Hepatocyte (in vitro differentiated cells): ENCODE measurements around the gene PRKRIP1. TPM values are rescaled to one million over a fixed set of nuclear protein-coding genes. Genes with fewer than 3 reads are reported as not detected.

ENCODE experiments used
- DNase-seq: peaks from one replicate; pipeline ENCODE4 v3.0.0-alpha.2; 2016; ENCODE audit warnings: low spot score
- H2AFZ ChIP-seq: fragments of 200-600 bp; sonication (generic); 2 replicates; pipeline ENCODE4 v1.6.0; 2016; ENCODE audit warnings: antibody characterized with exemption, mild to moderate bottlenecking
- H3K27ac ChIP-seq: fragments of 200-600 bp; sonication (generic); 2 replicates; pipeline ENCODE4 v1.5.1; 2016; ENCODE audit warnings: mild to moderate bottlenecking
- H3K27me3 ChIP-seq: fragments of 200-600 bp; sonication (generic); 2 replicates; pipeline ENCODE4 v1.6.1; 2016
- H3K36me3 ChIP-seq: fragments of 200-600 bp; sonication (generic); replicated peaks from 2 replicates; pipeline ENCODE4 v1.5.1; 2016; ENCODE audit warnings: low read depth; ENCODE audit not compliant: insufficient read depth
- H3K4me1 ChIP-seq: fragments of 200-600 bp; sonication (generic); 2 replicates; pipeline ENCODE4 v1.5.1; 2016; ENCODE audit warnings: mild to moderate bottlenecking, moderate library complexity; ENCODE audit not compliant: insufficient read depth
- H3K4me2 ChIP-seq: fragments of 200-600 bp; sonication (generic); 2 replicates; pipeline ENCODE4 v1.6.0; 2016
- H3K4me3 ChIP-seq: fragments of 200-600 bp; sonication (generic); 2 replicates; pipeline ENCODE4 v1.5.1; 2016; ENCODE audit warnings: mild to moderate bottlenecking
- H3K79me2 ChIP-seq: fragments of 200-600 bp; sonication (generic); 2 replicates; pipeline ENCODE4 v1.6.0; 2017; ENCODE audit warnings: mild to moderate bottlenecking
- H3K9me2 ChIP-seq: fragments of 200-600 bp; sonication (generic); replicated peaks from 2 replicates; pipeline ENCODE4 v1.6.0; 2017; ENCODE audit warnings: mild to moderate bottlenecking; ENCODE audit not compliant: insufficient read depth
- H3K9me3 ChIP-seq: fragments of 200-600 bp; sonication (generic); 2 replicates; pipeline ENCODE4 v1.5.1; 2016; ENCODE audit warnings: low read depth, mild to moderate bottlenecking
- H4K20me1 ChIP-seq: fragments of 200-600 bp; sonication (generic); 2 replicates; pipeline ENCODE4 v1.6.0; 2016; ENCODE audit warnings: mild to moderate bottlenecking; ENCODE audit not compliant: insufficient read depth, poor library complexity, severe bottlenecking
- CTCF ChIP-seq: fragments of 200-600 bp; sonication (generic); IDR thresholded peaks from 2 replicates; pipeline ENCODE4 v1.5.1; 2016; ENCODE audit warnings: antibody characterized with exemption, mild to moderate bottlenecking; ENCODE audit not compliant: poor library complexity
- EZH2 ChIP-seq: fragments of 200-600 bp; sonication (generic); IDR thresholded peaks from 2 replicates; pipeline ENCODE4 v1.6.1; 2016; ENCODE audit warnings: antibody characterized with exemption, mild to moderate bottlenecking, borderline replicate concordance
- EZH2phosphoT487 ChIP-seq: fragments of 200-600 bp; sonication (generic); IDR thresholded peaks from one replicate; pipeline ENCODE4 v1.6.1; 2018; ENCODE audit warnings: antibody characterized with exemption, mild to moderate bottlenecking, low read depth, moderate library complexity; ENCODE audit not compliant: unreplicated experiment, severe bottlenecking
- WGBS: methylation state at CpG from one replicate; pipeline ENCODE4 v1.1.6; 2016; ENCODE audit warnings: low lambda C conversion rate; ENCODE audit errors: missing lambda C conversion rate; 5-methylcytosine and 5-hydroxymethylcytosine counted together
- polyA plus RNA-seq: library from polyadenylated mRNA; unstranded; fragments of >200 nt; fragmentation: Nextera tagmentation; extraction: Ambion mirVana; gene quantifications from 2 replicates; pipeline ENCODE4 v1.2.1, GENCODE V29; 2016
- total RNA-seq: library from RNA; depleted of rRNA; stranded (reverse); fragments of >200 nt; gene quantifications from 2 replicates; pipeline ENCODE4 v1.2.3, GENCODE V29; 2014

Gene PRKRIP1
- total and polyA plus RNA-seq, 2 experiments from 2014 or later = 33.8 to 44.6 TPM

- TF ChIP-seq EZH2phosphoT487 (no peak), CTCF (no peak), EZH2 (no peak)
- DNase-seq = no peak
- H3K27ac ChIP-seq = no peak overlapping the region
Measured at GRCh38 chr7:102436118-102436517, 40.0 kb downstream of the PRKRIP1 start.

GRCh38 chr7:102439963-102440795, 44.0 kb downstream of the PRKRIP1 start:
- no peak overlapping the region for H3K4me3 ChIP-seq
- no peaks in the 10 kb centered on the region for H3K9me3 ChIP-seq
- H3K4me1 ChIP-seq = no peaks in the 10 kb centered on the region
- TF ChIP-seq EZH2 = no peak
- no peak for TF ChIP-seq EZH2phosphoT487
- no peak for TF ChIP-seq CTCF
- H3K4me2 ChIP-seq = no peak overlapping the region
- no peaks in the 10 kb centered on the region for H3K36me3 ChIP-seq
- H3K27ac ChIP-seq = no peak overlapping the region
- 78% methylated on average over 17 of the region's 17 CpGs for WGBS
- no peak overlapping the region for H2AFZ ChIP-seq
- no peaks in the 10 kb centered on the region for H4K20me1 ChIP-seq
- H3K27me3 ChIP-seq = no peaks in the 10 kb centered on the region
- peak; percentile 49 for DNase-seq
- no peaks in the 10 kb centered on the region for H3K9me2 ChIP-seq
- H3K79me2 ChIP-seq = no peaks in the 10 kb centered on the region

More at GRCh38 chr7:102436118-102436517, 40.0 kb downstream of the PRKRIP1 start:
- 96% methylated on average over 10 of the region's 10 CpGs for WGBS
- Histone ChIP-seq H3K79me2 (peaks cover 9% of the 10 kb centered on the region), H2AFZ (no peak overlapping the region), H3K36me3 (no peaks in the 10 kb centered on the region), H3K4me2 (no peak overlapping the region), H3K9me3 (no peaks in the 10 kb centered on the region), H3K9me2 (no peaks in the 10 kb centered on the region), H3K4me1 (peaks cover 6% of the 10 kb centered on the region), H3K27me3 (no peaks in the 10 kb centered on the region), H4K20me1 (no peaks in the 10 kb centered on the region), H3K4me3 (no peak overlapping the region)

GRCh38 chr7:102444961-102445673, 49.0 kb downstream of the PRKRIP1 start:
- Histone ChIP-seq H3K9me2 (no peaks in the 10 kb centered on the region), H3K4me3 (no peak overlapping the region), H2AFZ (no peak overlapping the region), H4K20me1 (no peaks in the 10 kb centered on the region), H3K4me2 (no peak overlapping the region), H3K9me3 (no peaks in the 10 kb centered on the region), H3K36me3 (no peaks in the 10 kb centered on the region), H3K27me3 (no peaks in the 10 kb centered on the region), H3K4me1 (no peaks in the 10 kb centered on the region), H3K79me2 (no peaks in the 10 kb centered on the region), H3K27ac (no peak overlapping the region)
- no peak for DNase-seq
- WGBS = 93% methylated on average over 17 of the region's 17 CpGs
- TF ChIP-seq EZH2phosphoT487 = no peak
- no peak for TF ChIP-seq EZH2
- TF ChIP-seq CTCF = no peak
